OCI-M2 (cell line): Measurements from ENCODE around the gene HPS4.
"Not testable (repeated sequence)": the region's sequence is repeated elsewhere in the genome, so short reads cannot be mapped to it uniquely, and the experiment has no call there.

Experiments used
- DNase-seq: peaks from one replicate; lab custom pipeline; 2025; ENCODE audit not compliant: unreplicated experiment; lab: John Stamatoyannopoulos, UW

HPS4 gene

GRCh38 chr22:26483439-26484359 is at the start of gene HPS4, which contains the start of gene SRRD:
TSS of gene HPS4 (minus strand) at chr22:26483783. CDS start at chr22:26481762, 2,021 bp downstream.
TSS of gene SRRD (plus strand) at chr22:26483877. CDS start at chr22:26483891, 14 bp downstream.
- DNase-seq = peak; percentile 56

- DNase-seq = no peak
Measured at GRCh38 chr22:26529345-26529744, 45.8 kb upstream of the HPS4 start.

- DNase-seq = not testable (repeated sequence)
Measured at GRCh38 chr22:26528518-26528917, 44.9 kb upstream of the HPS4 start.

GRCh38 chr22:26527574-26528465 is 44.2 kb upstream of the HPS4 start:
- no peak for DNase-seq

GRCh38 chr22:26527167-26527566 is 43.6 kb upstream of the HPS4 start:
- no peak for DNase-seq

- DNase-seq = no peak
Measured at GRCh38 chr22:26525946-26526564, 42.5 kb upstream of the HPS4 start.

GRCh38 chr22:26524870-26525269 is 41.3 kb upstream of the HPS4 start:
- no peak for DNase-seq

- no peak for DNase-seq
Measured at GRCh38 chr22:26522592-26522991, 39.0 kb upstream of the HPS4 start.

- no peak for DNase-seq
Measured at GRCh38 chr22:26522012-26522411, 38.4 kb upstream of the HPS4 start.

GRCh38 chr22:26517429-26517828 is 33.8 kb upstream of the HPS4 start:
- DNase-seq = no peak

- no peak for DNase-seq
Measured at GRCh38 chr22:26516503-26516902, 32.9 kb upstream of the HPS4 start.

GRCh38 chr22:26515931-26516330 is 32.3 kb upstream of the HPS4 start:
- no peak for DNase-seq

GRCh38 chr22:26514419-26515161 is 31.0 kb upstream of the HPS4 start:
- DNase-seq = no peak

- no peak for DNase-seq
Measured at GRCh38 chr22:26513838-26514237, 30.3 kb upstream of the HPS4 start.

GRCh38 chr22:26512149-26512793 is 28.7 kb upstream of the HPS4 start, which contains the start of gene TFIP11:
TSS of gene TFIP11 (minus strand) at chr22:26512473. CDS start at chr22:26510272, 2,201 bp downstream.
- DNase-seq = peak; percentile 31

GRCh38 chr22:26508148-26508547 is 24.6 kb upstream of the HPS4 start:
- no peak for DNase-seq

- no peak for DNase-seq
Measured at GRCh38 chr22:26503758-26504157, 20.2 kb upstream of the HPS4 start.

GRCh38 chr22:26502688-26503561 is 19.3 kb upstream of the HPS4 start:
- DNase-seq = no peak

GRCh38 chr22:26501996-26502395 is 18.4 kb upstream of the HPS4 start:
- no peak for DNase-seq
